Activated CD4-positive, alpha-beta T cell treated with anti-CD3 and anti-CD28 coated beads, Interleukin-2, Interleukin-4, amounts not matched to agents 100 ng/mL and 50 ng/mL, durations not matched to agents 16 hours and 8 hours (primary cell): Measurements from ENCODE around the gene MTNR1B.

ENCODE experiments used
- DNase-seq: peaks from one replicate; pipeline ENCODE4 v3.0.0-alpha.2; 2020; ENCODE audit warnings: low spot score

The MTNR1B gene

GRCh38 chr11:92978271-92979111 lies 9.0 kb downstream of the MTNR1B start:
- no peak for DNase-seq

- DNase-seq = no peak
Measured at GRCh38 chr11:92979176-92979575, 9.7 kb downstream of the MTNR1B start.

DNA sequence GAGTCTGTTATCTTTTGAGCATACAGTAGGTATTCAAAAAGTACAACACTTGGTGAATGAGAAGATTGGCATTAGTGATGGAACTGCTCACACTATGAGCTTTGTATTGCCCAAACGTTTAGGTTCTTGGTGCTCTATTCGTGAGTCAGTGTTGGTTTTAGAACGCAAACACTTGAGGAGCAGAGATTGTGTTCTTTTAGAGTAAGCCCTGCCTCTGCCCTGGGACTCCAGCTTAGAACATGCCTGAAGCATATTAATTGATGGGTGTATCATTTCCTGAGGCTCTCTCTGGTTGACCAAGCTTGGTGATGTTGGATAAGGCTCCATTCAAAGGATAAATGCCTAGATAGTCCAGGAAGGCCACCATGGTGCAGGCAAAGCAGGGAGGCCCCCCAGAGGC lies 10.9 kb downstream of the MTNR1B start:
- no peak for DNase-seq

GRCh38 chr11:92981508-92982043 lies 12.1 kb downstream of the MTNR1B start:
- no peak for DNase-seq

DNA sequence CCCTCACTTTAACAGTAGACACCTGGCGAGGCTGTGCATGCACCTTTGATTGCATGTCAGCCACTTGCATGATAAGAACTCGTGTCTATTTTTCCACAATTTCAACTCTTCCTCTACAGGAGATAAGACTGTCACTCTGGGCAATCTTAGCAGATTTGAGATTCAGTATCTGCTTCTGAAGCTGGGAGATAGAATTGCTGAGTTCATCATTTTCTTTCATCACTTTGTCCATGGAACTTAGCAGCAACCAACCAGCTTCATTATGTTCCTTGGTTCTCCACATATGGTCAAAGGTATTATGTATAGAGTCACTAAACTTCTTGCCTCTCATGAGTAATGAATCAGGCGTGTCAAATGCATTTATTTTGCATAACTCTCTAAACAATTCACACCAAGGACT lies 17.1 kb downstream of the MTNR1B start:
- DNase-seq = no peak

DNA sequence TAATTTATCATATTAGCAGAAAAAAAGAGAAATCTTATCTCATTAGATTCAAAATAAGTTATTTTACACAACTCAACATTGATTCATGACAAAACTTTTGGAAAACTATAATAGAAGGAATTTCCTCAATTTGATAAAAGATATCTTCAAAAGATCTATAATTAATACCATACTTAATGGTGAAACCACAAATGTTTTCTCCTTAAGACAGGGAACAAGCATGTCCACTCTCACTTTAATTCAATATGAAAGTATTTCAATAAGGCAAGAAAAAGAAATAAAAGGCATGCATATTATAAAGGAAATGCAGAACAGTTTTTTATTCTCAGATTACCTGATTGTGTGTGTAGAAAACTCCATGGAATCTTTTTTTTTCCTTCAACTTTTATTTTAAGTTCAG lies 23.6 kb downstream of the MTNR1B start:
- no peak for DNase-seq

GRCh38 chr11:93000511-93001476 lies 31.3 kb downstream of the MTNR1B start:
- no peak for DNase-seq

GRCh38 chr11:93001806-93002205 lies 32.4 kb downstream of the MTNR1B start:
- DNase-seq = no peak

- no peak for DNase-seq
Measured at GRCh38 chr11:93002380-93002779, 32.9 kb downstream of the MTNR1B start.

DNA sequence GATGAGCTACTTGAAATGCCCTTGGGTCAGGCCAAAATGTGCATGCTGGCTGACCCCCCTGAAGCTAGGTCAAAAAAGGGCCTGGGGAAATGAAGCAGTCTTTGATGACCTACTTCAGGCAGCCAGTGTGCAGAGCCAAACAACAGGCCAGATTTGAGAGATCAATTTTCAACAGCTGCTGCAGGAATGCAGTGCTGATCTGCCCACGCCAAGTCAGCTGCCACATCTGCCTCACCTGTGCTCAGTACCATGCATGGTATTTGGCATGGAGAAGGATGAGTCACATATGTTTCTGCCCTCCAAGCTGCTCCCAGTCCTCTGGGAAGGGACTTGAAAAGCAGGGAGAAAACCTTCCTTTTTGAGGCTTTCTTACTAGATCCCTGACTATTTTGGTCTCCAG lies 35.8 kb downstream of the MTNR1B start:
- no peak for DNase-seq

DNA sequence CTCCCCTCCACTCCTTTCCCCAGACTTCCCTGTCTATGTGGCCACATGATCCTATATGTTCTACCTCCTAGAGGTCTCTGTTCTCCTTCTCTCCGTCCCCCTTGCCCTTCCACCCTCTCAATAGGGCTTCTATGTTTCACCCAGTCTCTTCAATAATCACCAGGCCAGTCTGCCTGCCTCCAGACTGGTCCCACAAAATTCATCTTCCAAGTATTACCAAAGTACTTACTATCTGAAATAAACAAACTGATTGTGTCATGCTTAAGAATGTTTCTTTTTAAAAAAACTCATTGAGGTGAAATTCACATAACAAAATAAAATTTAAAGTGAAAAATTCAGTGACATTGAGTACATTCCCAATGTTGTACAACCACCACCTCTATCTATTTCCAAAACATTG lies 44.2 kb downstream of the MTNR1B start:
- no peak for DNase-seq

DNA sequence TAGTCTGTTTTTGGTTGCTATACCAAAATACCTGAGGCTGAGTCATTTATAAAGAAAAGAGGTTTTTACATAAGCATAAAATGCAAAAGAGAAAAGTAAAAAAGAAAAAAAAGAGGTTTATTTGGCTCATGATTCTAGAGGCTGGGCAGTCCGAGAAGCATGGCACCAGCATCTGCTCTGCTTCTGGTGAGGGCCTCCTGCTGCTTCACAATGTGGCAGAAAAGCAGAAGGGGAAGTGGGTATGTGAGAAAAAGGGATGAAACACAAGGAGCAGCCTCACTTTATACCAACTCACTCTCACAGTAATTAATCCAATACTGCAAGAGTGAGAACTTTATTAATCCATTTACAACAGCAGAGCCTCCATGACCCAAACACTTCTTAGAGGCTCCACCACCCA lies 47.1 kb downstream of the MTNR1B start:
- no peak for DNase-seq

DNA sequence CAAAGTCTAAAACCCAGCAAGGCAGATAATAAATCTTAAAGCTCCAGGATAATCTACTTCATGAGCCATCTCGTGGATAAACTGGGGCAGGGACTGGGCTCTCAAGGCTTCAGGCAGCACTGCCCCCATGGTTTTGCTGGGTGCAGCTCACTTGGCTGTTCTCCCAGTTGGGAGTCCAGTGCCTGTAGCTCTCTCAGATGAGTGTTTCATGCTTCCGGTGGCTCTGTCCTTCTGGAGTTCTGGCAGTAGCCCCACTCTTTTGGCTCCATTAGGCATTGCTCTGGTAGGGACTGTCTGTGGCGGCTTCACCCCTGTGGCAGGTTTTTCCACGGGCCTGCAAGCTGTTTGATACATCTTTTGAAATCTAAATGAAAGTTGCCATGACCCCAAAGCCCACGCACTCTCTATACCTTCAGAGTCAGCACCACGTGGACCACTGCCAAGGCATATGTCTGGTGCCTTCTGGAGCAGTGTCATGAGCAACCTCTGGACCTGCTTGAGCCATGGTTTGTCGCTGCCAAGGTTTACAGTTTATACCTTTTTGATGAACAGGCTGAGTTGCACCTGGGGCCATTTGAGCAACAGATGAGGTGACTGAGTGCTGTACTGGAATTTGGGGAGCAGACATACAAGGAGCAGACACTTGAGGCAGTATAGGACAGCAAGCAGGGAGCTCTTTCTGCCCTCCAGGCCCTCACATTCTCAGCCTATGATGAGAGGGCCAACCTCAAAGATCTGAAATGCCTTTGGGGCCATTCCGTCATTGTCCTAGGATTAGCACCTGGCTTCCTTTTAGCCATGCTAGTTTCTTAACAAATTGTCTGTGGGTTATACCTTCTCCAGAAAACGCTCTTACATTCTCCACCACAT lies 48.6 kb downstream of the MTNR1B start:
- no peak for DNase-seq

GRCh38 chr11:93020248-93021046 lies 51.0 kb downstream of the MTNR1B start:
- DNase-seq = no peak

GRCh38 chr11:93024369-93024768 lies 54.9 kb downstream of the MTNR1B start:
- no peak for DNase-seq

- no peak for DNase-seq
Measured at GRCh38 chr11:93025558-93026255, 56.3 kb downstream of the MTNR1B start.

- no peak for DNase-seq
Measured at GRCh38 chr11:93028960-93029522, 59.6 kb downstream of the MTNR1B start.

- DNase-seq = no peak
Measured at GRCh38 chr11:93031386-93031785, 61.9 kb downstream of the MTNR1B start.
